HG03378 (cell line): ENCODE measurements around the gene SIRPG.
"Not testable (repeated sequence)": the region's sequence is repeated elsewhere in the genome, so short reads cannot be mapped to it uniquely, and the experiment has no call there.

ENCODE experiments used
- ATAC-seq: cut with Tn5 transposase; IDR thresholded peaks from one replicate; pipeline ENCODE4 v1.9.1; 2021; ENCODE audit warnings: mild to moderate bottlenecking, moderate library complexity; ENCODE audit not compliant: unreplicated experiment

Gene SIRPG

DNA sequence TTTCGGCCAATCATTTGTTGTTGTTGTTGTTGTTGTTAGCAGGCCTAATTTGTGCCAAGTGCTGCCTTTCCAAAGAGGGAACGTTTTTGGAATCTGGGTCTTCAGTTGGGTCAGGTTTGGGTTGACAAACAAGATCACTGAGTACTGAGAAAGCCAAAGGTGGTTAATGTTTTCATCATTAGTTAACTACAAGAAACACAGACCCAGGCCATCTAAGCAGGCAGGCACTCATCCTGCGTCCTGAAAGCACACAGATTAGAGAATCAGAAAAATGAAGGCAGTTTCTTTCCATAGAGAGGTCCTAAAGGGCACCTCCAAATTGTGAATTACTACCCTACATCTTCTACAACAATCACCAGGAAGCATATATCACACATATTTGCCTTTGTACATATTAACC lies 15.1 kb upstream of the SIRPG start:
- no peak for ATAC-seq

DNA sequence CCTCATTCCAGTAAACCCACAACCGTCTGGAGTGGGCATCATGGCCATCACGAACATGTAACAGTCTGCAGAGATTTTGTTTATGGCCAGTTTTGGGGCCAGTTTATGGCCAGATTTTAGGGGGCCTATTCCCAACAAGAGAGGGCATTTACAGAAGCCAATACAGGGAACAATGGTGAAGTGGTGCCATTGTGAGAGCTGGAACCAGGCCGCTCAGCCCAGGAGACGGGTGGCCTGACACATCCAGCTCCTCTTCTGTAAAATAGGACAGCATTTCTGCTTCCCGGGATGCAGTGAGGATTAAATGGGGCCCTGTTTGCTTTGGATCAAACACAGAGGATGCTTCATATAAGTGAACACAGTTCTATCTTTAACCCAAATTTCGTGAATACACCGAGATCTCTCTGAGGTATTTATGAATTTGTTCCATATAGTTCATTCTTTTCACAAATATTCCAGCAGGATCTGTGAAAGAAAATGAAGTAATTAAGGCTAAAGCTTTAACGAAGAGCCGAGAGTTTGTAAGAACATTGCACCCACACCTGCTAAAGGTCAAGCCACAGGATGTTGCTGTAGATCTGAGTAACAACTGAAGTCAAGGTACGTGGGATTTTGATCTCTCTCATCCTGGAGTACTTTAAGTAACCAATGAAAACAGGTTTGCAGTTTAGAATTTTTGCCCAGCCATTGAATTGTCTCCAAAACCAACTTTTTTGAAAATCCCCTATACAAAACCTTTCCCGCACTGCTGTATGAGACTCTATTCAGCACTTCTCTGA lies 14.5 kb upstream of the SIRPG start:
- ATAC-seq: no peak

DNA sequence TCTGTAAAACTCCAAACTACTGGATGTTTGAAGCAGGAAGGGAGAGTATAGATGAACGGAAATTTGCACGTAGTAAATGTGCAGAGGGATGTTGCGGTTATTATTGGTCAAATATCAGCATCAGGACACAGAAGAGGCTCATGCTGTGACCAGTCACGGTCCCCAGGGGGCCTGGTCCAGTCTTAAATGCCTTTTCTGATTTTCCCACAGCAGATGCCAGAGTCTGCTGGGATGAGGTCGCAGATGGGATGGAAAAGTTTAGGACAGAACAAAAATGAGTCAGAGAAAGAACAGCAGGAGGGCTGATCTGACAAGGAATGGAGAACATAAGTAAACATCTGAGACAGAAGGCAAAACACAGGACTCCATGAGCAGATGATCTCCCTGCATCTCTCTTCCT lies 11.7 kb upstream of the SIRPG start:
- no peak for ATAC-seq

DNA sequence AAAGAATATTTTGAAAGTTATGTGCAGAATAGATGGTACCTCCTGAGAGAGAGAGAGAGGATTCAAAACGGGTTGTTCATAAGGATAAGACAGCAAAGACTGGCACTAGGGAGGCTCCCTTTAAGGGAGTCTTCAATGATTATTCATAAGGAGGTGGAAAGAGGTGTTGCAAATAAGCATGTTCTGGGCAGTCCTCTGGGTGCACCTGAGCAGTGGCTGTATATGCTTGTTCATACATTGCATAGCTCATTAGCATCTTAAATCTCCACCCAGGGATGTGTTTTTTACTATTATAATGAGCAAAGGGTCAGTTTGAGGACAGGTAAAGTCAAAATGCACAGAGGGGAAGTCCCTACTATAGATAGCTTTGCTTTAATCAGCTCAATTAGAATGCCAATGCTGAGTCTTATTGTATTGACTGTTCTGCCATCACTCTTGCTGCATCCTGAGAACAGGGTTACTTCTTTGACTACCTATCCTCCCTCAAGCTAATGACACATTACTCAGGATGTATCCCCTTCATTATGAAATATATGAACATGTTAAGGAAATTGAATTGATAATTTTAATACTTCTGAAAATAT lies 10.0 kb upstream of the SIRPG start:
- no peak for ATAC-seq

DNA sequence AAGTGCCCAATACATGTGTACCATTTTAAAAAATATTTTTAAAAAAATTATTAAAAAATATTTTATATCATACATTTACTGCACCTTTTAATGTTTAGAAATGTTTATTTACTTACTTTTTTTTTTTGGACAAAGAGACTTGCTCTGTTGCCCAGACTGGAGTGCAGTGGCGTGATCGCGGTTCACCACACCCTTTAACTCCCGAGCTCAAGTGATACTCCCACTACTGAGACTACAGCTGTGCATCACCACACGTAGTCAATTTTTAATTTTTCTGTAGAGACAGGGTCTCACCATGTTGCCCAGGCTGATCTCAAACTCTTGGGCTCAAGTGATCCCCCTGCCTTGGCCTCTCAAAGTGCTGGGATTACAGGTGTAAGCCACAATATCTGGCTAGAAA lies 9.2 kb upstream of the SIRPG start:
- no peak for ATAC-seq

DNA sequence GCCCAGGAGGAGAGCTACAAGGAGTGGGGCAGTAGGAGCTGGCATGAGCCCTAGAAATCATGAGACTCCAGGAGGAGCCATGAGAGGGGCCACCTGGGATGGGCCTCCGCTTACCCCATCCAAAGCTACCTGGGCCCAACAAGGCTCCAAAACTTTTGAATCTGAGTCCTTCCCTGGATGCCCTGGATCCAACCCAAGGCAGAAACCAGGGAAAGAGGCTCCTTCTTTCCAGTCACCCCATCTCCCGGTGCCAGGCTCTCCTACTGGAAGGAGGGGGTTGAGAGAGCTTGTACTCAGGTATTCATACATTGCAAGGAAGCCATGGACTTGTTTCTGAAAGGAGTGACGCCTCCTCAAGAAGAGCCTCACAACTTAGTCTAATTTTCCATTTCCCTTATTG lies 7.8 kb upstream of the SIRPG start:
- ATAC-seq: no peak

DNA sequence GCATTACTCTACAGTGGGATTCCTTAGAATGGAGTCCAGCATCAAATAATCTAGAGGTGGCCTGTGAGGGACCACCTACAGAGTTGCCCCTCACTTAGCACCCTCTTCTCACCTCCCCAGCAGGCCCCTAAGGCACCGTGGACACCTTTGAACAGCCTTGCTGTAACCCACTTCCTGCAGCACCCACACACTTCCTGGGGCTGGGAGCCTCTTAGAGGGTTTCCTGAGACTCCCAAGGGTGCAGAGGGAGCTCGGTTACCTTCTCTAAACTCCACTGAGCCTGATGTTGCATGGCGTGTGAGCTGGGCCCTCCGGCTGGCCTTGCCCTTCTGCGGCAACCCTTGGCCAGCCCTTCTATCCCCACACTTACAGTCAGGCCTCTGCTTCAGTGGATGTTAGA lies 7.3 kb upstream of the SIRPG start:
- ATAC-seq: no peak

DNA sequence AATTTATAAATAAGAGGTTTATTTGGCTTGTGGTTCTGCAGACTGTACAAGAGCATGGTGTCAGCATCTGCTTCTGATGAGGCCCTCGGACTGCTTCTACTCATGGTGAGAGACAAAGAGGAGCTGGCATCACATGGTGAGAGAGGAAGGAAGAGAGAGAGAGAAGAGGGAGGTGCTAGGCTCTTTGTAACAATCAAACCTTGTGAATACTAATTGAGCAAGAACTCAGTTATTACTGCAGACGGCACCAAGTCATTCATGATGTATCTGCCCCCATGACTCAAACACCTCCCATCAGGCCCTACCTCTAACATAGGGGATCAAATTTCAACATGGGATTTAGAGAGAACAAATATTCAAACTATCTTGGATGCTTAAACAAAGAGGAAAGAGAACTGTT lies 6.3 kb upstream of the SIRPG start:
- no peak for ATAC-seq

DNA sequence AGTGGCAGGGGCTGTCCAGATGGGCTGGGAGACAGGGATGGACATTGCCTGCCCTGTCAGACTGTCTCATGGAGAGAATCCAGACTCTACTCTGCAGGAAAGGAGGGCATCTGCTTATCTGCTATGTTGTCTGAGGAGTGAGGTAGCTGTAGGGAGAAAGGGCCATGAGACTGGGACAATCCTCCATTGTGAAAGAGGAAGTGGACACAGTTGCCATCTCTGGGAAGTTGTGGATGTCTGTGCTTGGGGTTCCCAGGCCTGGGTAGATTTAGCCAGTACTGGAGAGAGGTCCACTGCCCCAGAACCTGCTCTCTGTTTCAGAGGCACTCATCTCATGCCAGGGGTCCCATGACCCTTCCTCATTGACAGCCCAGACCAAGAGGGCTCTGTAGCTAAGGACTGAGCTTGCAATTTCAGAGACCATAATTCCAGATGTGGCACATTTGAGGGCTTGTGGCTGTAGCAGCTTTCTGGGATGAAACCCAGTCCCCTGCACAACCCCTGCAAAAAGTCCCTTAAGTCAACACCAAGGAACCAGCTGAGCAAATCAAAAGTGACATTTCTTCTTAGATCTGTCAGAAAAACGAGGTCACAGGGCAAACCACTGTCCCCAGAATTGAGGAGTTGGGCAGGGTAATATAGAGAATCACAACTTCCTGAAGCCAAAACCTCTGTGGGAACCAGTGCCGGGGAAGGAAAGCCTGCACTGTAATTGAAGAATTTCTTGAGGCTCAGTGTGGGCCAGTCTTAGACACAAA lies 4.1 kb upstream of the SIRPG start:
- no peak for ATAC-seq

DNA sequence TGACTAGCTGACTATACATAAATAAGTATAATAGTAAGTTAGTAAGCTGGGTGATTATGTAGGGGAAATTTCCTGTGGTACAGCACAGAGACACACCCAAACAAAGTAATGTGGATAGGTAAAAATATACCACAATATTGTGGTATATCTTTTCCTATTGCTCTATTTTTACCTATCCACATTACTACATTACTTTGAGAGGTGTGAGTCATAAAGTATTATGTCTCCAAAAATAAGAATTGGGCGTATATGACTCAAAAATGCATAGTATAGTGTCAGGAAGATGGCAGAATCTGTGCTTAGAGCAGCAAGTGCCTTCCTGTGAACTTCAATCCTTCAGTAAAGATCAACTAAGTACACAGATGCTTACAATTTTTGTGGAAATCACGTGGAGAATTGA lies 2.7 kb upstream of the SIRPG start:
- ATAC-seq: no peak

DNA sequence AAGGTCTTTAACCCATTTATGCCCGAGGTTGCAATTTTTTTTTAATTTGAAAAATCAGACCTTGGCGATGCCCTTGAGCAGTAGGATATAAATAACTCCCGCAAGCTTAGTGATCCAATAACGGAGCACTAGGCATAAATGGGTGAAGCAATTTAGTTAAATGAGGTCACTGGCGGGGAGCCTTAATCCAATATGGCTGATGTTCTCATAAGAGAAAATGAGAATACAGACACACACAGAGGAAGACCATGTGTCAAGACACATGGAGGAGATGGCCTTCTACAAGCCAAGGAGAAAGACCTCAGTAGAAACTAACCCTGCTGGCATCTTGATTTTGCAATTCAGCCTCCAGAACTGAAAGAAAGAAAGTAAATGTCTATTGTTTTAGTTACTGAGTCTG lies 735 bp downstream of the SIRPG start:
- no peak for ATAC-seq

DNA sequence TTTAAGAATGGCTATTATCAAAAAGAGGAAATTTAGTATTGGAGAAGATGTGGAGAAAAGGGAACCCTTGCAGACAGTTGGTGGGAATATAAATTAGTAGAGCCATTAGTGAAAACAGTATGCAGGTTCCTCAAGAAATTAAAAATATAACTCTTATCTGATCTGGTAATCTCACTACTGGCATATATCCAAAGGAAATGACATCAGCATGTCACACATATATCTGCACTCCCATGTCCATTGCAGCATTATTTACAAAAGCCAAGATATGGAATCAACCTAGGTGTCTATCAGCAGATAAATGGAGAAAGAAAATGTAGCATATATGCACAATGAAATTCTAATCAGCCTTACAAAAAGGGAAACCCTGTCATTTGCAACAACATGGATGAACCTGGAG lies 2.6 kb downstream of the SIRPG start:
- no peak for ATAC-seq

DNA sequence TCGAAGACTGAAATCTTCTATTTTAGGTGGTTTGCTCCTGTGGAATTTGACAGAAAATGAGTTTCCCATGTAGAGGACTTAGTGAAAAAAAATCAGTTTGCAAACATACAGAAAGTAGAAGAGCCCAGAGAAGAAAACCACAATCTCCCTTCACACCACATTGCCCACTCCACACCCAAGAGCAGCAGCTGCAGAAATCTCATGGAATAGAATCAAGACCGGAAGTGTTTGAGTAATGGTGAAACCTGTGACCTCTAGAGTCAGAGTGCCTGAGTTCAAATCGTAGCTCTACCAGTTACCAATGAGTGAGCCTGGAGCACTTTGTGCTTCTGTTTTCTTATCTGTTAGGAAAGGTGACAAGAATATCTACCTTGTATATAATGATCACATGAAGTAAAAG lies 4.6 kb downstream of the SIRPG start:
- ATAC-seq: no peak

DNA sequence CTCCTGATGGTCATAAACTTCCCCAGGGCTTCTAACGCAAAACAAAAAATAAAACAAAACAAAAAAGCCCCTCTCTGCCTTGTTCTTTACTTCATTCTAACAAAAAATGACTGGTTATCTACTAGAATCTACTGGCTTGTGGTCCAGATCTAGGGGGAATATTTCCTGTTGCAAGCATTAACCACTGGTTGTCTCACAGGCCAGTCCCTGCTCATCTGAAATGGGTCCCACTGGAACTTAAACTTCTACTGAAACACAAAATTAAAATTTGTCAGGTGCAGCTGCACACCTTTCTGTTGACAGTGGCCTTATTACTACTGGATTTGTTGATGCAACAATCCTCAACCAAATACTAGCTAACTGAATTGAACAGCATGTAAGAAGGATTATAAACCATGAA lies 5.5 kb downstream of the SIRPG start:
- no peak for ATAC-seq

DNA sequence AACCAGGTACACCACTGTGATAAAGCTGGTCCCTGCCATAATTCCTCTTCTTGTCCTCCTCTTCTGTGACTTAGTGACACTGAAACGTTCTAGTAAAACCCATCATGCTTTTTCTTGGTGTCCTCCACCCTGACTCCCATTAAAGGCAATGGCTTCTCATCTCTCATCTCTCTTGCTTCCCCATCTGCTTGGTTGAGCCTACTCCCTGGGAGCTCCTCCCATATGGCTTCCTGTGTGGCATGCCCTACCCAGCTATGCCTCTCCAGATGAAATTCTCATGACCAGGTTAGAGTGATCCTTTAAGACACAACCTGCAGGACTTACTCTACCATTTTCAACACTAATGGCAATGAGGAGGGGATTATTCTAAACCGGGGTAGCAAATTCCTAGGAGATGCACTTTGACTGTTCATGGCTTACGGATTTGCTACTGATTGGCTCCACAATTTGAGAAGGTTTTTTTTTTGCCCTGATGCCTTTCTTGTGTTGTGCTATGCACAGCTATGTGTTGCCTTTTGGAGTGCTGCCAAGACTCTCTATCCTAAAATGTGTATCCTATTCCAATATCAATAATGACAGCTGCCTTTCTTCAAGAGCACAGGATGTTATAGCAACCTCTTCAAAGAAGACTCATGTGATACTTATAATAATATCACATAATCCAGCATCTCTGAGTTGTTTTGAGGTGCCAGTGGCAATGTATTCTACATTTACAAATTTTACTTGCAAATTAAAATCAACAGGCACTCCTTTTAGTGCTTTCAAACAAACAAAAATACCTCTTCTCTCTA lies 6.1 kb downstream of the SIRPG start:
- no peak for ATAC-seq

DNA sequence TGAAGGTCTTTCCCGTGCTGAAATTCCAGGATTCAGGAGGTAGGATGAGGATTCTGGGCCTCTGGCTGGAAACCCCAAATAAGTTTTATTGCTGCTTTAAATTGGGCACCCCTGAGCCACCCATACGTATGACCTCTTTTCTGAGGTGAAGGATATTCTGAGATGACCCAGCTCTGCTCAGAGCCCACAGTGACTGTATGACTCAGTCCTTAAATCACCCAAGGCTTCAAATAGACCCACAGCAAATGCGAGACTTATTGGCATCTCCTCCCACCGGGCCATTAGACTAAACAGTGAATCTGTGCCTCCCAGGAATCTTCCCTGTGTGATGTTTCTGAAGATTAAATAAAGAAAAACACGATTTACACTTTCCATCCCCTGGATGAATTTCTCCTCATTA lies 9.5 kb downstream of the SIRPG start:
- ATAC-seq: no peak

DNA sequence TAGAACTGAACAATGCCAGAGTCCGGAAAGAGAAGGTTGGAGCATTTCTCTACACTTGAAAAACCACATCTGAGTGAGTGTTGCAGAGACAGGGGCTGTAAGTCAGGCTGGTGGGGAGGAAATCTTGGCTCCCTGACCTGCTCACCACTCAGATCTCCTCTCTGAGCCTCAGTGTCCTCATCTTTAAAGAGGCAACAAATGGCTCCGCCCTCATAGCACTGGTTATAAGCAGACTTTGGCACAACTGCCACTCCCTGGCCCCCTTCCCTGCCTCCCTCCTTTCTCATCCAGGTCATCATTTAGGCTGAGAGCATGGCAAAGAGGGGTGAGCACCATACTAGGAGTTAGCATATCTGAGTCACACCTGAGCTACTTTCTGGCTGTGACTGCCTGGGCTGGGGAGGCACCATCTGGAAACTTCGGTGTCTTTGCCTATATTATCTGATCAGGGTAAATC lies 10.6 kb downstream of the SIRPG start:
- ATAC-seq: no peak

DNA sequence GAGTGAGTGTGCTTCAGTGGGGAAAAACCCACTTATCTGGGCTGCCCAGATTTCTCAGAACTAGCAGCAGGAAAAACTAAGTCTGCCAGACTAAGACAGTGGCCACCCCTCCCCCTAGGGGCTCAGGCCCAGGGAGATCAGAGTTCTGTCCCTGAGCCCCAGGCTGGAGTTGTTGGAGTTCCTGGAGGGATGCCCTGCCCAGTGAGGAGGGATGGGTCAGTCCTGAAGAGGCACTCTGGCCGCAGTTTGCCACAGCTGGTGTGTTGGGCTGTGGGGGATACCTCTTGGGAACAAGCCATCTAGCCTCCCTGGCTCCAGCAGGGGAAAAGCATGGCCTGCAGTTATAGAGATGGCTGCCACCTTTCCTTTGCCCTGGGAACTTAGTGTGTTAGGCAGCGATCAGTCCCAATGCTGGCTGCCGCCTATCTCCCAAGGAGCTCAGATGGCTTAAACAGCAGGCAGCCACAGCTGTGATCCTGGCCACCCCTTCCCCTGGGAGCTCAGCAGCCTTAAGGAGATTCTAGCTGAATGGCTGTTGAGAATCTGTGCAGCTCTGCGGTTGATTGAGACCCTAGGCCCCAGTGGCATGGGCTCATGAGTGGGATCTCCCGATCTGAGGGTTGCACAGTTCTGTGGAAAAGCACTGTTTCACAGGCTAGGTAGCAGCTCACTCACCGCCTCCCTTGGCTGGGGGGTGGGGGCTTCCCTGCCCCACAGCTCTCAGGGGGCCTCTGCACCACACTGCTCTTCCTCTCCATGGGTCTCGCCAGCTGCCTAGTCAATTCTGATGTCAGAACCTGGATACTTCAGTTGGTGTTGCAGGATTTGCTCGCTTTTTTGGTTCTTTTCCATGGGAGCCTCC lies 13.2 kb downstream of the SIRPG start:
- ATAC-seq: no peak

DNA sequence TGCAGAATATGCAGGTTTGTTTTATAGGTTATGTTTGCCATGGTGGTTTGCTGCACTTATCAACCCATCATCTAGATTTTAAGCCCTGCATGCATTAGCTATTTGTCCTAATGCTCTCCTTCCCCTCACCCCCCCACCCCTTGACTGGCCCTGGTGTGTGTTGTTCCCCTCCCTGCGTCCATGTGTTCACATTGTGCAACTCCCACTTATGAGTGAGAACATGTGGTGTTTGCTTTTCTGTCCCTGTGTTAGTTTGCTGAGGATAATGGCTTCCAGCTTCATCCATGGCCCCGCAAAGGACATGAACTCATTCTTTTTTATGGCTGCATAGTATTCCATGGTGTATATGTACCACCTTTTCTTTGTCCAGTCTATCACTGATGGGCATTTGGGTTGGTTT lies 18.9 kb downstream of the SIRPG start:
- not testable (repeated sequence) for ATAC-seq

DNA sequence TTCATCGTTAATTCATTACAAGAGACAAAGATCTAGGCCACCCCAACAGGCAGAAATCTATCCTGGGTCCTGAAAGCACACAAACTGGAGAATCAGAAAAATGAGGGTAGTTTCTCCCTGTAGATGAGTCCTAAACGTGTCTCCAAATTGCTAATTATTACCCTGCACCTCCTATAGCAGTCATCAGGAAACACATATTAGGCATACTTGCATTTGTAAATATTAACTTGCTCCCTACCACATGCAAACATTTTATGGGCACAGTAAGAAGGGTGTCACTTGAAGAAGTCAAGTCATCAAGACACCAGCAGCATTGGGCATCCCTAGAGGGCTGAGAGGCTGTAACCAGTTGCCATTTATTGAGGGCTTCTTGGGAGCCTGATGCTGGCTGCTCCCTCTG lies 19.8 kb downstream of the SIRPG start:
- no peak for ATAC-seq
